ENCODE data around the gene SLC29A3. TPM values are rescaled to one million over a fixed set of nuclear protein-coding genes. Genes with fewer than 3 reads are reported as not detected.

Gene SLC29A3
- total and polyA plus RNA-seq, 7 donors: 2.3 to 6.2 (median 4.6) TPM

GRCh38 chr10:71312220-71312619 lies 6.8 kb upstream of the SLC29A3 start:
- TF ChIP-seq POLR2AphosphoS5 (IDR thresholded peaks at IDR 0.05) (no peak), CTCF (IDR thresholded peaks at IDR 0.05) (no peak), POLR2A (IDR thresholded peaks at IDR 0.05) (no peak), EP300 (IDR thresholded peaks at IDR 0.05) (no peak)
- WGBS, 2 donors: 69 to 85% methylated on average over 1 of the region's 1 CpG
- intact Hi-C loops (cut with DNase I): loop anchor here (2.0 to 5.0 kb wide), 2 partner anchors 401 to 735 kb away; no protein-coding TSS in a partner anchor
- Histone ChIP-seq H3K9me3 (no peaks in the 10 kb centered on the region), H3K27me3 (no peaks in the 10 kb centered on the region), H3K4me3 (no peak overlapping the region), H3K4me1 (peaks cover 0 to 27% (median 23%) of the 10 kb centered on the region in 4 donors), H3K27ac (no peak overlapping the region), H3K36me3 (no peaks in the 10 kb centered on the region)
- DNase-seq: no peak

- DNase-seq: peak; percentile 94
- H3K4me3 ChIP-seq: peak overlapping the region in 2 of 4 donors; percentile 6 to 14
- peaks cover 0 to 27% (median 23%) of the 10 kb centered on the region in 4 donors for H3K4me1 ChIP-seq
Observed at GRCh38 chr10:71312811-71313789, 6.0 kb upstream of the SLC29A3 start.

GRCh38 chr10:71314028-71314693 lies 4.9 kb upstream of the SLC29A3 start:
- Histone ChIP-seq H3K27ac (peak overlapping the region; percentile 62 to 73 (median 66)), H3K4me3 (peak overlapping the region in 1 of 4 donors; percentile 6), H3K27me3 (no peaks in the 10 kb centered on the region), H3K36me3 (no peaks in the 10 kb centered on the region), H3K9me3 (no peaks in the 10 kb centered on the region), H3K4me1 (peaks cover 0 to 33% (median 29%) of the 10 kb centered on the region in 4 donors)
- DNase-seq: peak; percentile 80
- intact Hi-C loops (cut with DNase I): loop anchor here (1.0 to 5.0 kb wide), 2 partner anchors 256 to 733 kb away; no protein-coding TSS in a partner anchor
- 6 to 8% methylated on average over 21 of the region's 21 CpGs for WGBS, 2 donors
- TF ChIP-seq CTCF (IDR thresholded peaks at IDR 0.05): peak; percentile 66 to 88 (median 72)
- no peak for TF ChIP-seq EP300 (IDR thresholded peaks at IDR 0.05)

More at GRCh38 chr10:71312811-71313789, 6.0 kb upstream of the SLC29A3 start:
- intact Hi-C loops (cut with DNase I): loop anchor here (1.0 to 5.0 kb wide), 3 partner anchors 64 to 734 kb away; no protein-coding TSS in a partner anchor
- Histone ChIP-seq H3K9me3 (no peaks in the 10 kb centered on the region), H3K27me3 (no peaks in the 10 kb centered on the region), H3K36me3 (no peaks in the 10 kb centered on the region), H3K27ac (peak overlapping the region; percentile 62 to 73 (median 66))
- WGBS, 2 donors: 39 to 59% methylated on average over 19 of the region's 19 CpGs
- TF ChIP-seq EP300 (IDR thresholded peaks at IDR 0.05): peak in 1 of 4 donors; percentile 22
- no peak for TF ChIP-seq CTCF (IDR thresholded peaks at IDR 0.05)
- peak; percentile 3 to 87 (median 51) for TF ChIP-seq POLR2AphosphoS5 (IDR thresholded peaks at IDR 0.05)

- WGBS, 2 donors: 53 to 71% methylated on average over 11 of the region's 11 CpGs
- Histone ChIP-seq H3K9me3 (no peaks in the 10 kb centered on the region), H3K36me3 (no peaks in the 10 kb centered on the region), H3K27ac (no peak overlapping the region), H3K4me3 (peak overlapping the region in 1 of 4 donors; percentile 1), H3K27me3 (no peaks in the 10 kb centered on the region), H3K4me1 (peaks cover 0 to 35% (median 31%) of the 10 kb centered on the region in 4 donors)
- no peak for DNase-seq
- intact Hi-C loops (cut with DNase I): loop anchor here (1.0 to 5.0 kb wide), 5 partner anchors 83 to 733 kb away; partner anchors contain the start of gene CDH23
- TF ChIP-seq POLR2AphosphoS5 (IDR thresholded peaks at IDR 0.05): no peak
- no peak for TF ChIP-seq CTCF (IDR thresholded peaks at IDR 0.05)
- TF ChIP-seq EP300 (IDR thresholded peaks at IDR 0.05): no peak
- no peak for TF ChIP-seq POLR2A (IDR thresholded peaks at IDR 0.05)
Observed at GRCh38 chr10:71314694-71315225, 4.3 kb upstream of the SLC29A3 start.
